ENCODE data around the gene CCND2. TPM values are rescaled to one million over a fixed set of nuclear protein-coding genes. Genes with fewer than 3 reads are reported as not detected.

The CCND2 gene
- total and polyA plus RNA-seq, 5 donors from 2014 or later = 51.8 to 206 (median 65.7) TPM

GRCh38 chr12:4278329-4279197, 5.0 kb downstream of the CCND2 start:
- Mint-ChIP-seq H3K4me1 (peaks cover 30 to 76% (median 56%) of the 10 kb centered on the region in 4 donors), H3K27me3 (peaks cover 5% of the 10 kb centered on the region), H3K4me3 (peak overlapping the region; percentile 72 to 96 (median 85)), H3K27ac (peak overlapping the region; percentile 89 to 91 (median 90)), H3K9me3 (peaks cover 0 to 1% (median 0%) of the 10 kb centered on the region in 7 donors), H3K36me3 (peaks cover 46% of the 10 kb centered on the region)
- Histone ChIP-seq H3K36me3 (ENCODE audit: control insufficient read depth, insufficient read depth, low read length) (peaks cover 72% of the 10 kb centered on the region), H3K4me3 (ENCODE audit: low read depth, low read length) (peak overlapping the region; percentile 67), H3K4me1 (ENCODE audit: control insufficient read depth, insufficient read depth, low read length, poor library complexity, severe bottlenecking) (peaks cover 71% of the 10 kb centered on the region), H3K9me3 (ENCODE audit: control insufficient read depth in 2 of 2, low read length in 2 of 2) (no peaks in the 10 kb centered on the region), H3K27me3 (ENCODE audit: control insufficient read depth, insufficient read depth, low read length) (no peaks in the 10 kb centered on the region), H3K27ac (ENCODE audit: insufficient read depth, low read length, poor library complexity, severe bottlenecking) (peak overlapping the region; percentile 59)
- ATAC-seq (ENCODE audit: low read depth in 2 of 2) (no peak), DNase-seq (no peak)

DNA sequence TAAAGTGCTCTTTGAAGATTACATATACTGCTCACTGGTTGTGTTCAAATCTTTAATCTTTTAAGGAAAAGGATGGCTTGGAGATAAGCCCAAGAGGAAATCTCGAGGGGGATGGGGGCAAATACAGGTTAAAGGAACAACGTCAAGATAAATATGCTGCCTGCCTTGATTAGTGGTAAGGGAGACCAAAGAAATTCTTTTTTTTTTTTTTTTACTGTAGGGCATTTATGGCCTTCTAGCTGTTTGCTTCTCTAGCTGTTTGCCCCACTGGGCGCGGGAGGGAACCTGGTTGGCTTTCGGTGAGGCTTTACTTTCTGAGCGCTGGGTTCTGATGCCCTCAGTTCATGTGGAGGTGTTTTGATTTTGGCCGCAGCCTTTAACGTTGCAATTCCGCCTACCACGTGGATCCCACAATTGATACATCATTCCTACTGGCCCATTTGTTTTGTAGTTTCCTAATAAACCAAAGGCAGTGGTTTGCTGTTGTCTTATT, 5.7 kb downstream of the CCND2 start:
- ATAC-seq (ENCODE audit: low read depth in 2 of 2) (no peak), DNase-seq (no peak)
- Histone ChIP-seq H3K4me3 (ENCODE audit: low read depth, low read length) (peak overlapping the region; percentile 67), H3K36me3 (ENCODE audit: control insufficient read depth, insufficient read depth, low read length) (peaks cover 78% of the 10 kb centered on the region), H3K4me1 (ENCODE audit: control insufficient read depth, insufficient read depth, low read length, poor library complexity, severe bottlenecking) (peaks cover 77% of the 10 kb centered on the region), H3K27ac (ENCODE audit: insufficient read depth, low read length, poor library complexity, severe bottlenecking) (peak overlapping the region; percentile 59), H3K27me3 (ENCODE audit: control insufficient read depth, insufficient read depth, low read length) (no peaks in the 10 kb centered on the region), H3K9me3 (ENCODE audit: control insufficient read depth in 2 of 2, low read length in 2 of 2) (no peaks in the 10 kb centered on the region)
- Mint-ChIP-seq H3K4me1 (peaks cover 33 to 82% (median 61%) of the 10 kb centered on the region in 4 donors), H3K4me3 (peak overlapping the region; percentile 72 to 96 (median 85)), H3K27me3 (peaks cover 5% of the 10 kb centered on the region), H3K36me3 (peaks cover 51% of the 10 kb centered on the region), H3K27ac (peak overlapping the region; percentile 88 to 90 (median 89)), H3K9me3 (peaks cover 0 to 1% (median 0%) of the 10 kb centered on the region in 7 donors)

DNA sequence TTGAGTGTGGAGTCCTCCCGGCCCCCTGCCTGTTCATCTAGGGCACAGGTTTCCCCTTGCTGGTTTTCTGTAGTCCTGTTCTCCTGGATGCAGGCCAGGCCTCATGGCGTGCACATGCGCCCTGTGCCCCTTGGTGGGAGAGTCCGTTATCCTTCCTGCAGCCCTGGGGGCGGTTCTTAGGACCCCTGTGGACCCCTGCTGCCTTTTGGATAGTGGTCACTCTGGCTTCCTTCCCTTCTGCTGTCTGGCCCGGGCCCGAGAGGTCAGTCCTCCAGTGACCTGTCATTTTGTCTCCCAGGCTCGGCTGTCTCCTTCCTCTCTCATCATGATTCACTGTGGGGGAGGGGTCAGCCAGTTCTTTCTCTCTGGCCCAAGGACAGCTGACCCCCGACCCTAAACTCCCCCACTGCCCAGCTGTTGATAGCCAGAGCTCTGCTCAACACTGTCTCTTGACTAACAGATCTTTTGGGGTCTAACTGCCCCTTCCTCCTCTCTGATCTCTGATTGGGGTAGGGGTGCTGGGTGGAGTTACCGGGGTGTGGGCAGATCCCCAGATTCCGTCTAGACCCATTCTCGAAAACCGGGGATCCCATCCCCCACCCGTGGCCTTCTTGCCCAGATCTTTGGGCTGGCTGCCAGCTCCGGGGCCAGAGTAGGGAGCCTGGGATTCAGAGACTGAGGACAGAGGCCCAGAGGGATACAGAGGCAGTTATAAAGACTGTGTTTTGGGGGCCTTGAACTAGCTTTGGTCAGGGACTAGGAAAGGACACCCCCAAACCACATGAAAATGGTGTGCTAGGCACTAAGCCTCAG, 7.0 kb downstream of the CCND2 start:
- H3K4me3 ChIP-seq (ENCODE audit: low read depth, low read length) = peak overlapping the region; percentile 67
- H3K9me3 ChIP-seq (ENCODE audit: control insufficient read depth in 2 of 2, low read length in 2 of 2) = no peaks in the 10 kb centered on the region
- peak overlapping the region; percentile 89 to 96 (median 90) for H3K27ac Mint-ChIP-seq

DNA sequence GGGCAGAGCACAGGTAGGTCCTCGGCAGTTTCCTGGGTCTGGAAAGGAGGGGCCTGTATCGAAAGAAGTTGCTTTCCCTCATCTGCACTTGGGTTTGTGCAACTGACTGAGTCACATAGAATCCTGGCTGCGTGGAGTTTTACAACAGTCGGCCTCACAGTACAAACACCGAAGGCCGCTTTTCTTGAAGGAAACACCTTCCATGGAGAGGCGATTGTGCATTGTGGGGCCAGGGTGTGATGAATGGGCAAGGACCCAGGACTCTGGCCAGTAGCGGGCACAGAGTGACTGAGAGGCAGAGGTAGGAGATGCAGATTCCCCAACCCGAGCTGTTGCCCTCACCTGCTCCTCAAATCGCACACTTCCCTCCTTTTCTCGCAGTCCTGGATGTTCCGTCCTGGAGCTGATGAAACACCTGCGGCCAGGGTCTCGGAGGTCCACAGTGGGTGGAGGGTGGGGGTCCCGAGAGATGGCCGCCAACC, 7.7 kb downstream of the CCND2 start:
- ATAC-seq (ENCODE audit: low read depth in 2 of 2) (no peak), DNase-seq (no peak)
- Mint-ChIP-seq H3K27me3 (no peaks in the 10 kb centered on the region), H3K9me3 (no peaks in the 10 kb centered on the region), H3K36me3 (peaks cover 58% of the 10 kb centered on the region), H3K4me3 (peak overlapping the region in 1 of 4 donors; percentile 61), H3K4me1 (peaks cover 33 to 93% (median 70%) of the 10 kb centered on the region in 4 donors), H3K27ac (peak overlapping the region; percentile 71 to 90 (median 89))
- Histone ChIP-seq H3K27me3 (ENCODE audit: control insufficient read depth, insufficient read depth, low read length) (no peaks in the 10 kb centered on the region), H3K4me3 (ENCODE audit: low read depth, low read length) (no peak overlapping the region), H3K9me3 (ENCODE audit: control insufficient read depth in 2 of 2, low read length in 2 of 2) (no peaks in the 10 kb centered on the region), H3K27ac (ENCODE audit: insufficient read depth, low read length, poor library complexity, severe bottlenecking) (peak overlapping the region; percentile 59), H3K36me3 (ENCODE audit: control insufficient read depth, insufficient read depth, low read length) (peaks cover 94% of the 10 kb centered on the region), H3K4me1 (ENCODE audit: control insufficient read depth, insufficient read depth, low read length, poor library complexity, severe bottlenecking) (peaks cover 91% of the 10 kb centered on the region)

More for the DNA sequence above, 7.0 kb downstream of the CCND2 start:
- Mint-ChIP-seq H3K4me3 (peak overlapping the region; percentile 72 to 96 (median 85)), H3K4me1 (peaks cover 33 to 93% (median 70%) of the 10 kb centered on the region in 4 donors), H3K9me3 (no peaks in the 10 kb centered on the region), H3K27me3 (no peaks in the 10 kb centered on the region), H3K36me3 (peaks cover 54% of the 10 kb centered on the region)
- Histone ChIP-seq H3K4me1 (ENCODE audit: control insufficient read depth, insufficient read depth, low read length, poor library complexity, severe bottlenecking) (peaks cover 89% of the 10 kb centered on the region), H3K27me3 (ENCODE audit: control insufficient read depth, insufficient read depth, low read length) (no peaks in the 10 kb centered on the region), H3K27ac (ENCODE audit: insufficient read depth, low read length, poor library complexity, severe bottlenecking) (peak overlapping the region; percentile 59), H3K36me3 (ENCODE audit: control insufficient read depth, insufficient read depth, low read length) (peaks cover 91% of the 10 kb centered on the region)
- DNase-seq (no peak), ATAC-seq (ENCODE audit: low read depth in 2 of 2) (no peak)

GRCh38 chr12:4282103-4282891, 8.7 kb downstream of the CCND2 start:
- Histone ChIP-seq H3K27ac (ENCODE audit: insufficient read depth, low read length, poor library complexity, severe bottlenecking) (peak overlapping the region; percentile 27), H3K4me3 (ENCODE audit: low read depth, low read length) (no peak overlapping the region), H3K27me3 (ENCODE audit: control insufficient read depth, insufficient read depth, low read length) (no peaks in the 10 kb centered on the region), H3K9me3 (ENCODE audit: control insufficient read depth in 2 of 2, low read length in 2 of 2) (no peaks in the 10 kb centered on the region), H3K4me1 (ENCODE audit: control insufficient read depth, insufficient read depth, low read length, poor library complexity, severe bottlenecking) (peaks cover 91% of the 10 kb centered on the region), H3K36me3 (ENCODE audit: control insufficient read depth, insufficient read depth, low read length) (peaks cover 99% of the 10 kb centered on the region)
- Mint-ChIP-seq H3K4me1 (peaks cover 31 to 93% (median 66%) of the 10 kb centered on the region in 4 donors), H3K27me3 (no peaks in the 10 kb centered on the region), H3K4me3 (peak overlapping the region in 2 of 4 donors; percentile 67 to 90), H3K36me3 (peaks cover 58% of the 10 kb centered on the region), H3K9me3 (no peaks in the 10 kb centered on the region), H3K27ac (peak overlapping the region in 2 of 3 donors; percentile 65 to 75)
- DNase-seq (no peak), ATAC-seq (ENCODE audit: low read depth in 2 of 2) (no peak)

GRCh38 chr12:4282892-4283511, 9.4 kb downstream of the CCND2 start:
- Mint-ChIP-seq H3K9me3 (no peaks in the 10 kb centered on the region), H3K4me1 (peaks cover 35 to 94% (median 70%) of the 10 kb centered on the region in 4 donors), H3K27me3 (no peaks in the 10 kb centered on the region), H3K27ac (peak overlapping the region in 2 of 3 donors; percentile 69 to 75), H3K36me3 (peaks cover 61% of the 10 kb centered on the region), H3K4me3 (peak overlapping the region in 2 of 4 donors; percentile 81 to 90)
- no peak for DNase-seq
- Histone ChIP-seq H3K36me3 (ENCODE audit: control insufficient read depth, insufficient read depth, low read length) (peaks cover 99% of the 10 kb centered on the region), H3K27ac (ENCODE audit: insufficient read depth, low read length, poor library complexity, severe bottlenecking) (peak overlapping the region; percentile 27), H3K4me3 (ENCODE audit: low read depth, low read length) (no peak overlapping the region), H3K4me1 (ENCODE audit: control insufficient read depth, insufficient read depth, low read length, poor library complexity, severe bottlenecking) (peaks cover 91% of the 10 kb centered on the region), H3K27me3 (ENCODE audit: control insufficient read depth, insufficient read depth, low read length) (no peaks in the 10 kb centered on the region), H3K9me3 (ENCODE audit: control insufficient read depth in 2 of 2, low read length in 2 of 2) (no peaks in the 10 kb centered on the region)
- peak in 1 of 2 donors; percentile 7 for ATAC-seq (ENCODE audit: low read depth in 2 of 2)
